Stomach (tissue), 4 donors: ENCODE measurements around the gene CUX1.

ENCODE experiments used
- CTCF ChIP-seq, 7 experiments: fragments of 450-650 bp in 4 of 7; fragments of 200-600 bp in 3 of 7; sonication (generic) in 3 of 7; IDR thresholded peaks; one replicate each; pipeline ENCODE4 v1.5.1; 2016 to 2019; ENCODE audit warnings: antibody characterized with exemption in 7 of 7, control low read depth in 2 of 7, mild to moderate bottlenecking in 1 of 7
- EP300 ChIP-seq: sonication (generic); formaldehyde crosslinking; IDR thresholded peaks from one replicate; pipeline ENCODE4 v1.6.1; 2017; ENCODE audit warnings: antibody characterized with exemption

DNA sequence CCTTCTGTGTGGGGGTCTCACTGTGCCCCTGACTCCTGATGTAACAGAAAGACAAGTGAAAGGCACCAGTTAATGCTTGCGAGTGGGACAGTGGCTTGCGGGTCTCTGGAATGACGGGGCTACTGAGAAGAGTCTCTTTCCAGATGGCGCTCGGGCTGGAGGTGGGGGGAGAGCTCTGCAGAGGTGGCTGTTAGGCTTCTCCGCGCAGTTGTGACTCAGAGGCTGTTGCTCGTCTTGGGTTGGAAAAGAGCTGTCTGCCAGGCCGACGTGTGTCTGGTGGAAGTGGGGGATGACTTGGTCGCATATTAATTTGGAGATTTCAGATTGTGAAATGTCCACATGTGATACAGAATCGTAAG lies 441.3 kb downstream of the CUX1 start:
- no peak for TF ChIP-seq EP300
- no peak for TF ChIP-seq CTCF (IDR thresholded peaks at IDR 0.05)
